ENCODE results near the gene KLF18.

DNA sequence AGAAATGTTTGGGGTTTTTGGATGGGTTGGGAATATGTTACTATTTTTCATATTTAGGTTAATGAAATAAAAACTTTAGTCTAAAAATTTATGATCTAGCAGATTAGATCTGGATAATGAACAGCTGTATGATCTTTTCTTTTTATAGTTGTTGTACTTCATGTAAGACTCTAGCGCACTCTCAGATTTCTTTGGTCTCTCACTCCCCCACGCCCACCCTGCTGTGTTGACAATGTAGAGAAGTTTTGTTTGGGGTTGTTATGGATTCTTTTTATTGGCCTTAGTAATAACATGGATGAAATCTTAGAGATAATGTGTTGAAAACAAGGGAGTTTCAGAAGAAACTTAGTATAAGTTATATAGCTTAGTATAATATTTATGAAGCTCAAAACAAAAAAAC, 5.5 kb downstream of the KLF18 start:
- TF ChIP-seq CTCF (conservative IDR thresholded peaks at IDR 0.05) (no peak), EZH2 (IDR thresholded peaks at IDR 0.05; ENCODE audit: low read depth) (no peak)

All from PC-9 (cell line).